GM13976 (cell line): Measurements from ENCODE around the gene MED31.
A peak's percentile ranks its signal among the peaks of the same experiment; 100 is the strongest.

Experiments used
- DNase-seq: peaks from one replicate; pipeline ENCODE4 v3.0.0; 2012; ENCODE audit warnings: low spot score
- CTCF ChIP-seq: IDR thresholded peaks from 2 replicates; pipeline ENCODE4 v1.5.1; 2012; ENCODE audit warnings: borderline replicate concordance, mild to moderate bottlenecking; ENCODE audit not compliant: insufficient read depth; ENCODE audit errors: extremely low read depth, missing control alignments, control extremely low read depth
- in situ Hi-C: fragments of 300-500 bp; cut with MboI; formaldehyde crosslinking; loops from one replicate; pipeline ENCODE4 v1.12.0; 2022; ENCODE audit warnings: low sequenced_read_pairs, mixed read lengths, inconsistent platforms; ENCODE audit not compliant: unreplicated experiment

Gene MED31

DNA sequence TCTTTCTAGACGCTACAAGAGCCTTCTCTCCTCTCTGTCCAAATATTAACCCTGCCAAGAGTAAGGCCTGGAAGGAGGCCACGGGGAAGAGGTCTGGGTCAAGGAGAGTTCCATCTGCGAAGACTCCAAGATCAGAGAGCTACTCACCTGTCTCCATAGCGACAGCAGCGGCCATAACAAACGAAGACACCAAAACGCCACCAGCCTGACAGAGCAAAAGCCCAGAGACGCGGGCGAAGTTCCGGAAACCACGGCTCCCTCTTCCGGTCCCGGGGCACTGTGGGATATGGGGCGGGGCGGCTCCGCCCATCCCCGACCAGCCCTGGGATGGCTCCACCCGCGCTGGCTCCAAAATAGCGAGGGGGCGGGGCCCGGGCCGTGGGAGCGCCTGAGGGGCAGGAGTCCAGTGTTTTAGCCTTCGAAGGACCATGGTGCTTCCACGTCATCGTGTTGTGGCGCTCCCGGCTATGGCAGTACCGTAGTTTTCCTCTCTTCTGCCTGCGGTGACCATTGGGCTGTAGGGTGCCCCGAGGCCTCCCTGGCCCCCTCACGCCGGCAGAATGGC lies at the start of gene MED31, which contains the start of gene C17orf100:
Gene MED31 (minus strand): TSS at position 252 of the 565 bp plus-strand sequence. CDS start 77 bp downstream, at position 175.
Gene C17orf100 (plus strand): TSS at position 409 of the 565 bp plus-strand sequence. CDS start 152 bp downstream, at position 561.
- peak; percentile 97 for DNase-seq
- in situ Hi-C loops, result loop anchor here (25.0 kb wide), 1 partner anchor 361 kb away; the partner anchor contains the start of genes BCL6B and RNASEK
- TF ChIP-seq CTCF, result no peak

DNA sequence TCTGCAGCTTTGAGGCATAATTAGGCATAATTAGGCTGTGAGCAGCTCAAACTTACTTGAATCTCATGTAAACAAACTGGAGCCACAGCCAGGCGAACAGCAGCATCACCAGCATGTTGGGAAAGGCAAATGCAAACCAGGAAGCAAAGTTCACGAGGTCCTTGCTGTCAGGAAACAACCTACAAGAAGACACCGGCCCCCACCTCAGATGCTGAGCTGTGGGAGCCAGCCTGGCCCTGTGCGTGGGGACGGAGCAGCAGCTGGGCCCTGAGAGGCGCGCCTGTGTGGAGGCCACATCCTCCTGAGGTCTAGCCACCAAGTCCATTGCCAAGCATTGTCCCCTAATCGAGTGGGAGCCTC lies 49.5 kb upstream of the MED31 start:
- no peak for DNase-seq
- in situ Hi-C loops, result no loop called here
- no peak for TF ChIP-seq CTCF

DNA sequence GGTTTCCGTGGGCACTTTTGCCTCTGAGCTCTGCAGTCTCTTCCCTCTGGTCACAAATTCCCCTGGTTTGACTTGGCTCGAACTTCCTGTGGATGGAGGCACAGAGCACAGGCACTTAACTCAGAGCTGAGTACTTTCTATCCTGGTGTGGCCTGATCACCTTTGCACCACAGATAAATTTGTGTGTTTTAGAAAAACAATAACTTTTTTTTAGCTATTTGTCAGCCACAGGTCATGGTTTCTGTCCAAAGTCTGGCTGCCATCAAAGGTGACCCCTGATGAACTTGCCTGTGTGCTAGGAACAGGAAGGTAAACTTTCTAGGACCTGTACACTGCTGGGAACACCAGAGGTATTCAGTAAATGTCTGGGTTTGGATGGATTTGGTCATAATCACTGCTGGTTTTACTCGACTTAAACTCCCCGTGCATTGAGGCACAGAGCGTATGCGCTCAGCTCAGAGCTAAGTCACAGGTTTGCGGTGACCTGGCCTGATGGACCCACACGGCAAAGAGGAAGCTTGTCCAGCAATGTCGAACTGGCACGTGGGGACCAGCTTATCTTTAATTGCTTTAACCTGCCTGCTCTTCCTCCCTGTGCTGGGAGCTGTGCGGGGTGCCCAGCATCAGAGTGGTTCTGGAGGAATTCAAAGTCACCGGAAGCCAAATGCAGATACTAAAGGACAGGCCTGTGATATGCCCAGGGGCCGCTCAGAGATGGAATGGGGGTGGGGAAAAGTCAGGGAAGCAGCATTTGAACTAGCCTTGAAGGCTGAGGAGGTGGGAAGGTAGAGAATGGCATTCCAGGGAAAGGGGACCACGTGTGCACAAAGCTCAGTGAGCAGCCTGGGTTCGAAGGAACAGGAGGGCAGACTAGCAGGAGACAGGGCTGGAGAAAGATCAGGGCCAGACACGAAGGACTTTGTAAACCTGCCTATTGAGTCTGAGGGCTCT lies 48.9 kb upstream of the MED31 start:
- DNase-seq, result no peak
- in situ Hi-C loops, result no loop called here
- no peak for TF ChIP-seq CTCF

- no peak for DNase-seq
- no peak for TF ChIP-seq CTCF
- in situ Hi-C loops, result no loop called here
These were observed 46.6 kb upstream of the MED31 start for GRCh38 chr17:6698004-6698403.

DNA sequence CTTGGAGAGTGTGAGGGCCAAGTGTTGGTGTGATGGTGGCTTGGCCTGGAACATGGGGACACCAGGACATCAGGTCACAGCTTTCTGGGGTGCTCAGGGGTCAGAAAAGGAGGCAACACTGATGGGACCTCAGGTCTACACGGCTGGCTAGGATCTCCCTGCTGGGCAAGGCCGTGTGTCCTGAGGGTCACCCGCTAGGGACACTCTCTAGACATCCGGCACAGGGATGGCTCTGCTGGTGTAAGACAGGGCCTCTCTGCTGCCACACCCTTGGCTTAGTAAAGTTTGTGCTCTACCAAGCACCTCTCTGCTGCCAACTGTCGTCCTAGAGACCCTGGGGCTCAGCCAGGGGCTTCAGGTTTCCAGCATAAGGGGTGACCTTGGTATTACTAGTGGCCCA lies 45.5 kb upstream of the MED31 start:
- in situ Hi-C loops, result no loop called here
- DNase-seq, result no peak
- TF ChIP-seq CTCF, result no peak

GRCh38 chr17:6695565-6695964 lies 44.2 kb upstream of the MED31 start:
- no peak for DNase-seq
- TF ChIP-seq CTCF, result no peak
- in situ Hi-C loops, result no loop called here
